ENCODE results near the gene VTI1A.

- TF ChIP-seq ZNF366 (tag by site-specific recombination; conservative IDR thresholded peaks at IDR 0.05) (no peak), ZNF404 (tag by site-specific recombination; IDR thresholded peaks at IDR 0.05) (no peak), ZNF202 (tag by site-specific recombination; IDR thresholded peaks at IDR 0.05; ENCODE audit: borderline replicate concordance) (no peak), ZSCAN23 (tag by site-specific recombination; IDR thresholded peaks at IDR 0.05) (no peak), ZNF214 (tag by site-specific recombination; IDR thresholded peaks at IDR 0.05; ENCODE audit: borderline replicate concordance) (no peak), ZFP3 (tag by site-specific recombination; IDR thresholded peaks at IDR 0.05; ENCODE audit: low read depth) (no peak), TCF7L2 (IDR thresholded peaks at IDR 0.05; ENCODE audit: borderline replicate concordance, low read depth, low read length) (no peak), REST (tag by site-specific recombination; IDR thresholded peaks at IDR 0.05) (no peak)
- TF ChIP-seq, protein P1, sequence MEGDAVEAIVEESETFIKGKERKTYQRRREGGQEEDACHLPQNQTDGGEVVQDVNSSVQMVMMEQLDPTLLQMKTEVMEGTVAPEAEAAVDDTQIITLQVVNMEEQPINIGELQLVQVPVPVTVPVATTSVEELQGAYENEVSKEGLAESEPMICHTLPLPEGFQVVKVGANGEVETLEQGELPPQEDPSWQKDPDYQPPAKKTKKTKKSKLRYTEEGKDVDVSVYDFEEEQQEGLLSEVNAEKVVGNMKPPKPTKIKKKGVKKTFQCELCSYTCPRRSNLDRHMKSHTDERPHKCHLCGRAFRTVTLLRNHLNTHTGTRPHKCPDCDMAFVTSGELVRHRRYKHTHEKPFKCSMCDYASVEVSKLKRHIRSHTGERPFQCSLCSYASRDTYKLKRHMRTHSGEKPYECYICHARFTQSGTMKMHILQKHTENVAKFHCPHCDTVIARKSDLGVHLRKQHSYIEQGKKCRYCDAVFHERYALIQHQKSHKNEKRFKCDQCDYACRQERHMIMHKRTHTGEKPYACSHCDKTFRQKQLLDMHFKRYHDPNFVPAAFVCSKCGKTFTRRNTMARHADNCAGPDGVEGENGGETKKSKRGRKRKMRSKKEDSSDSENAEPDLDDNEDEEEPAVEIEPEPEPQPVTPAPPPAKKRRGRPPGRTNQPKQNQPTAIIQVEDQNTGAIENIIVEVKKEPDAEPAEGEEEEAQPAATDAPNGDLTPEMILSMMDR (tag by site-specific recombination; IDR thresholded peaks at IDR 0.05) = no peak
- TF ChIP-seq, protein P2, sequence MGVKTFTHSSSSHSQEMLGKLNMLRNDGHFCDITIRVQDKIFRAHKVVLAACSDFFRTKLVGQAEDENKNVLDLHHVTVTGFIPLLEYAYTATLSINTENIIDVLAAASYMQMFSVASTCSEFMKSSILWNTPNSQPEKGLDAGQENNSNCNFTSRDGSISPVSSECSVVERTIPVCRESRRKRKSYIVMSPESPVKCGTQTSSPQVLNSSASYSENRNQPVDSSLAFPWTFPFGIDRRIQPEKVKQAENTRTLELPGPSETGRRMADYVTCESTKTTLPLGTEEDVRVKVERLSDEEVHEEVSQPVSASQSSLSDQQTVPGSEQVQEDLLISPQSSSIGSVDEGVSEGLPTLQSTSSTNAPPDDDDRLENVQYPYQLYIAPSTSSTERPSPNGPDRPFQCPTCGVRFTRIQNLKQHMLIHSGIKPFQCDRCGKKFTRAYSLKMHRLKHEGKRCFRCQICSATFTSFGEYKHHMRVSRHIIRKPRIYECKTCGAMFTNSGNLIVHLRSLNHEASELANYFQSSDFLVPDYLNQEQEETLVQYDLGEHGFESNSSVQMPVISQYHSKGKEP (tag by site-specific recombination; IDR thresholded peaks at IDR 0.05) = no peak
- TF ChIP-seq, protein P3, sequence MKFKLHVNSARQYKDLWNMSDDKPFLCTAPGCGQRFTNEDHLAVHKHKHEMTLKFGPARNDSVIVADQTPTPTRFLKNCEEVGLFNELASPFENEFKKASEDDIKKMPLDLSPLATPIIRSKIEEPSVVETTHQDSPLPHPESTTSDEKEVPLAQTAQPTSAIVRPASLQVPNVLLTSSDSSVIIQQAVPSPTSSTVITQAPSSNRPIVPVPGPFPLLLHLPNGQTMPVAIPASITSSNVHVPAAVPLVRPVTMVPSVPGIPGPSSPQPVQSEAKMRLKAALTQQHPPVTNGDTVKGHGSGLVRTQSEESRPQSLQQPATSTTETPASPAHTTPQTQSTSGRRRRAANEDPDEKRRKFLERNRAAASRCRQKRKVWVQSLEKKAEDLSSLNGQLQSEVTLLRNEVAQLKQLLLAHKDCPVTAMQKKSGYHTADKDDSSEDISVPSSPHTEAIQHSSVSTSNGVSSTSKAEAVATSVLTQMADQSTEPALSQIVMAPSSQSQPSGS (tag by site-specific recombination; IDR thresholded peaks at IDR 0.05; ENCODE audit: low read depth) = no peak
- TF ChIP-seq, protein P4, sequence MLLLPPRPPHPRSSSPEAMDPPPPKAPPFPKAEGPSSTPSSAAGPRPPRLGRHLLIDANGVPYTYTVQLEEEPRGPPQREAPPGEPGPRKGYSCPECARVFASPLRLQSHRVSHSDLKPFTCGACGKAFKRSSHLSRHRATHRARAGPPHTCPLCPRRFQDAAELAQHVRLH (tag by site-specific recombination; IDR thresholded peaks at IDR 0.05) = no peak
Observed at GRCh38 chr10:112520914-112521313, 73.9 kb downstream of the VTI1A start.
